ENCODE data around the gene DYNLL2.

DYNLL2 gene

GRCh38 chr17:58085039-58085715 lies 2.0 kb downstream of the DYNLL2 start:
- peaks cover 87% of the 10 kb centered on the region for H3K4me1 Mint-ChIP-seq

GRCh38 chr17:58086953-58087352 lies 3.7 kb downstream of the DYNLL2 start:
- Mint-ChIP-seq H3K27me3 (ENCODE audit: low read depth, poor library complexity) (peaks cover 4% of the 10 kb centered on the region), H3K4me1 (peaks cover 72% of the 10 kb centered on the region), H3K27ac (peak overlapping the region; percentile 5)

More at GRCh38 chr17:58085039-58085715, 2.0 kb downstream of the DYNLL2 start:
- Mint-ChIP-seq H3K36me3 (ENCODE audit: low read depth) (peaks cover 40% of the 10 kb centered on the region), H3K4me3 (peak overlapping the region; percentile 91), H3K27me3 (ENCODE audit: low read depth, poor library complexity) (peaks cover 4% of the 10 kb centered on the region), H3K9me3 (no peaks in the 10 kb centered on the region), H3K27ac (peak overlapping the region; percentile 73)
- no peak for DNase-seq
- TF ChIP-seq, protein P1, sequence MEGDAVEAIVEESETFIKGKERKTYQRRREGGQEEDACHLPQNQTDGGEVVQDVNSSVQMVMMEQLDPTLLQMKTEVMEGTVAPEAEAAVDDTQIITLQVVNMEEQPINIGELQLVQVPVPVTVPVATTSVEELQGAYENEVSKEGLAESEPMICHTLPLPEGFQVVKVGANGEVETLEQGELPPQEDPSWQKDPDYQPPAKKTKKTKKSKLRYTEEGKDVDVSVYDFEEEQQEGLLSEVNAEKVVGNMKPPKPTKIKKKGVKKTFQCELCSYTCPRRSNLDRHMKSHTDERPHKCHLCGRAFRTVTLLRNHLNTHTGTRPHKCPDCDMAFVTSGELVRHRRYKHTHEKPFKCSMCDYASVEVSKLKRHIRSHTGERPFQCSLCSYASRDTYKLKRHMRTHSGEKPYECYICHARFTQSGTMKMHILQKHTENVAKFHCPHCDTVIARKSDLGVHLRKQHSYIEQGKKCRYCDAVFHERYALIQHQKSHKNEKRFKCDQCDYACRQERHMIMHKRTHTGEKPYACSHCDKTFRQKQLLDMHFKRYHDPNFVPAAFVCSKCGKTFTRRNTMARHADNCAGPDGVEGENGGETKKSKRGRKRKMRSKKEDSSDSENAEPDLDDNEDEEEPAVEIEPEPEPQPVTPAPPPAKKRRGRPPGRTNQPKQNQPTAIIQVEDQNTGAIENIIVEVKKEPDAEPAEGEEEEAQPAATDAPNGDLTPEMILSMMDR (IDR thresholded peaks at IDR 0.05), result no peak

GRCh38 chr17:58088624-58089023 lies 5.4 kb downstream of the DYNLL2 start:
- DNase-seq, result no peak
- Mint-ChIP-seq H3K4me3 (peak overlapping the region; percentile 18), H3K27me3 (ENCODE audit: low read depth, poor library complexity) (peaks cover 4% of the 10 kb centered on the region), H3K4me1 (peaks cover 60% of the 10 kb centered on the region), H3K36me3 (ENCODE audit: low read depth) (peaks cover 75% of the 10 kb centered on the region), H3K27ac (peak overlapping the region; percentile 27), H3K9me3 (no peaks in the 10 kb centered on the region)
- TF ChIP-seq, protein P1 (IDR thresholded peaks at IDR 0.05), result no peak

More at GRCh38 chr17:58086953-58087352, 3.7 kb downstream of the DYNLL2 start:
- peak overlapping the region; percentile 23 for H3K4me3 Mint-ChIP-seq
- peaks cover 58% of the 10 kb centered on the region for H3K36me3 Mint-ChIP-seq (ENCODE audit: low read depth)
- TF ChIP-seq, protein P1 (IDR thresholded peaks at IDR 0.05), result no peak
- no peaks in the 10 kb centered on the region for H3K9me3 Mint-ChIP-seq
- no peak for DNase-seq

DNA sequence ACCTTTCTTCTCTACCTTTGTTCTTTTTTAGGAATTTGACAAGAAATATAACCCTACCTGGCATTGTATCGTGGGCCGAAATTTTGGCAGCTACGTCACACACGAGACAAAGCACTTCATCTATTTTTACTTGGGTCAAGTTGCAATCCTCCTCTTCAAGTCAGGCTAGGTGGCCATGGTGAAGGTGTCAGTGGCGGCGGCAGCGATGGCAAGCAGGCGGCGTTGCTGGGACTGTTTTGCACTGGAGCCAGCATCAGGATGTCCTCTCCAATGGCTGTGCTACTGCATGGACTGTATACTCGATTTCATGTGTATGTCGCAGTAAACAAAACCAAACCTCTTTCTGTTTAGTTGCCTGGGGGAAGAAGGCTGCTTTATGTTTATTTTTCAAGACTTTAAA lies 5.9 kb downstream of the DYNLL2 start:
- H3K36me3 Mint-ChIP-seq (ENCODE audit: low read depth), result peaks cover 79% of the 10 kb centered on the region
- peaks cover 4% of the 10 kb centered on the region for H3K27me3 Mint-ChIP-seq (ENCODE audit: low read depth, poor library complexity)
- TF ChIP-seq, protein P1 (IDR thresholded peaks at IDR 0.05), result no peak
- H3K4me3 Mint-ChIP-seq, result no peak overlapping the region
- peak overlapping the region; percentile 70 for H3K27ac Mint-ChIP-seq
- no peak for DNase-seq
- peaks cover 60% of the 10 kb centered on the region for H3K4me1 Mint-ChIP-seq
- no peaks in the 10 kb centered on the region for H3K9me3 Mint-ChIP-seq

DNA sequence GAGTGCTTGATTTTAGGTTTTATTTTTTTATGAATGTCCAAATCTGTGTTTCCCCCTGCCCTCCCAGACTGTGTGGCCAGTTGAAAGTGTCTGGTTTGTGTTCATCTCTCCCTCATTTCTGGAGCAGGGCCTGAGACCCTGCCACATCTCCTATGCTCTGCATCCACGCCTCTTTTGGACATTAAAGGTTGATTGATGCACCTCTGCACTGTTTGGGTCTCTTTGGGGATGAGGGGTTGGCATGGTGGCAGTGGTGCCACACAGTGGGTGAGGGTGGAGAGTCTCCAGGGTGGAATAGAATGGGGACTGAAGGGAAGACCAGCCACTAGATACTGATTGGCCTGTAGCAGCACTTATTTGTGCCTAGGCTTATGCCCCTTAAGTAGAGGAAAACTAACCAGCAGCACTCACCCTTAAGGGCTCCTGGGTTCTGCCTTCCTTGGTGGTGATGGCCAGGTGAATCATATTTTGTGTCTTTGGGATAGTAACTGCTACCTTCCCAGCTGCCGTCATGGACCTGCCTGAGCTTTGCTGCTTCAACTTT lies 7.9 kb downstream of the DYNLL2 start:
- TF ChIP-seq, protein P1 (IDR thresholded peaks at IDR 0.05), result no peak
- H3K36me3 Mint-ChIP-seq (ENCODE audit: low read depth), result peaks cover 87% of the 10 kb centered on the region
- H3K4me3 Mint-ChIP-seq, result no peak overlapping the region
- peaks cover 44% of the 10 kb centered on the region for H3K4me1 Mint-ChIP-seq
- peak overlapping the region; percentile 64 for H3K27ac Mint-ChIP-seq
- H3K27me3 Mint-ChIP-seq (ENCODE audit: low read depth, poor library complexity), result peaks cover 4% of the 10 kb centered on the region
- no peaks in the 10 kb centered on the region for H3K9me3 Mint-ChIP-seq
- DNase-seq, result no peak
